CD4-positive, alpha-beta memory T cell (primary cell): Measurements from ENCODE around the gene KSR1. TPM values are rescaled to one million over a fixed set of nuclear protein-coding genes. Genes with fewer than 3 reads are reported as not detected.

Experiments used
- CTCF ChIA-PET: fragments of 350-600 bp; sonication (Branson Sonifier 250); formaldehyde crosslinking; loops from one replicate; lab custom pipeline; 2021; ENCODE audit warnings: inconsistent platforms; ENCODE audit not compliant: partially characterized antibody; lab: Charles Lee
- POLR2A ChIA-PET: fragments of 350-600 bp; sonication (Branson Sonifier 250); formaldehyde crosslinking; loops from one replicate; lab custom pipeline; 2021; ENCODE audit not compliant: partially characterized antibody; lab: Charles Lee
- DNase-seq, 5 donors: peaks; one replicate each; pipeline versions ENCODE4 v3.0.0 to v3.0.0-alpha.2; 2020 to 2022; ENCODE audit warnings: mixed read lengths in 1 of 5
- H3K27ac ChIP-seq: one replicate; pipeline ENCODE4 v1.7.0; 2013; ENCODE audit warnings: low read depth, low read length
- H3K27me3 ChIP-seq: 2 replicates; pipeline ENCODE4 v1.7.0; 2013; ENCODE audit warnings: mild to moderate bottlenecking, low read length, moderate library complexity; ENCODE audit not compliant: insufficient read depth
- H3K36me3 ChIP-seq: 2 replicates; pipeline ENCODE4 v1.7.0; 2013; ENCODE audit warnings: mild to moderate bottlenecking, low read length, moderate library complexity; ENCODE audit not compliant: insufficient read depth
- H3K4me1 ChIP-seq: 2 replicates; pipeline ENCODE4 v1.7.0; 2013; ENCODE audit warnings: mild to moderate bottlenecking, low read length, moderate library complexity; ENCODE audit not compliant: insufficient read depth
- H3K4me3 ChIP-seq, 2 donors: one replicate each; pipeline ENCODE4 v1.7.0; 2013; ENCODE audit warnings: low read length in 2 of 2, mild to moderate bottlenecking in 1 of 2
- H3K9me3 ChIP-seq, 2 donors: one replicate each; pipeline ENCODE4 v1.7.0; 2013; ENCODE audit warnings: low read length in 2 of 2, control low read depth in 1 of 2; ENCODE audit not compliant: control insufficient read depth in 1 of 2
- H3K27ac Mint-ChIP-seq, 7 donors: one replicate each; pipeline ENCODE4 v1.8.0; 2020 to 2021; ENCODE audit warnings: mixed read lengths in 7 of 7, mild to moderate bottlenecking in 6 of 7, inconsistent platforms in 3 of 7, moderate library complexity in 3 of 7
- H3K27me3 Mint-ChIP-seq, 2 donors: one replicate each; pipeline ENCODE4 v1.8.0; 2020 to 2021; ENCODE audit warnings: mixed read lengths in 2 of 2
- H3K36me3 Mint-ChIP-seq, 2 donors: one replicate each; pipeline ENCODE4 v1.8.0; 2020 to 2021; ENCODE audit warnings: mixed read lengths in 2 of 2, inconsistent platforms in 1 of 2, mild to moderate bottlenecking in 1 of 2
- H3K4me1 Mint-ChIP-seq, 4 donors: one replicate each; pipeline ENCODE4 v1.8.0; 2020 to 2021; ENCODE audit warnings: mixed read lengths in 4 of 4, mild to moderate bottlenecking in 1 of 4
- H3K4me3 Mint-ChIP-seq, 8 donors: one replicate each; pipeline ENCODE4 v1.8.0; 2020 to 2021; ENCODE audit warnings: mixed read lengths in 8 of 8, mild to moderate bottlenecking in 7 of 8, moderate library complexity in 6 of 8, inconsistent platforms in 3 of 8
- H3K9me3 Mint-ChIP-seq, 8 donors: one replicate each; pipeline ENCODE4 v1.8.0; 2020 to 2021; ENCODE audit warnings: mixed read lengths in 8 of 8, mild to moderate bottlenecking in 5 of 8, inconsistent platforms in 3 of 8, moderate library complexity in 1 of 8
- intact Hi-C: fragments of 100-400 bp; cut with micrococcal nuclease; formaldehyde crosslinking; loops from one replicate; pipeline ENCODE4 v1.15.1; 2023
- polyA plus RNA-seq, 2 donors: library from polyadenylated mRNA; unstranded; fragments of 300-500 nt; fragmentation: Illumina TruSeq; gene quantifications; one replicate each; pipeline ENCODE4 v1.2.3, GENCODE V29; 2021
- total RNA-seq, 2 experiments: library from RNA; stranded (reverse); gene quantifications; one replicate each; pipeline ENCODE4 v1.2.3, GENCODE V29; 2021

Gene KSR1
- total and polyA plus RNA-seq, 4 experiments from 2014 or later, result 0.77 to 40.0 (median 18.7) TPM

DNA sequence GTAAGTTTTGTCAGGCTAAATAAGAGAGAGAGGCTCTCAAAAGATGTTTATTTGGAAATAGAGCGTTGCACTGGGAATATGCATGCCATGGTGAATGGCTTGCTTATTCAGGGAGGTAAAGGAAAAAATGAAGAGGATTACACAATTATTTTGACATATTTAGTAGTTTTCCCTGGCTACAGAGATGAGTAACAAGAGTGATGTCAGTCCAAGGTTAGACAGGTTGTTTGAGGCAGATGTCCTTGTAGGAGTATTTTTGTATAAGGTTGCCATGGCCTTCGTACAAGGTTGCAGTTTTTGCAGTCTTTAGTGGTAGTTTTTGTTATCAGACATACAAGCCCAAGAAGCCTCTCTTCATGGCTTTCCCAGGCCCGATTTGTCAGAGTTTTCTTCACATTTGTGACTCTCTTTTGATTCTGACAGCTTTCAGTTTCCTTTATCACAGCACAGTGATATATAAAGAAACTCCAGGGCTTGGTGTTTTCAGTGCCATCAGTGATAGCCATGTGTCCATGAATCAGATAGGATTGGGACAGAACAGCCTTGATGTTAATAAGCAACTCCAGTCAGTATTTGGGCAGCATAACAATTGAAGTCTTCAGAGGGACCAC, 156.0 kb downstream of the KSR1 start:
- H3K36me3 Mint-ChIP-seq, result peaks cover 38 to 72% of the 10 kb centered on the region in 2 donors

DNA sequence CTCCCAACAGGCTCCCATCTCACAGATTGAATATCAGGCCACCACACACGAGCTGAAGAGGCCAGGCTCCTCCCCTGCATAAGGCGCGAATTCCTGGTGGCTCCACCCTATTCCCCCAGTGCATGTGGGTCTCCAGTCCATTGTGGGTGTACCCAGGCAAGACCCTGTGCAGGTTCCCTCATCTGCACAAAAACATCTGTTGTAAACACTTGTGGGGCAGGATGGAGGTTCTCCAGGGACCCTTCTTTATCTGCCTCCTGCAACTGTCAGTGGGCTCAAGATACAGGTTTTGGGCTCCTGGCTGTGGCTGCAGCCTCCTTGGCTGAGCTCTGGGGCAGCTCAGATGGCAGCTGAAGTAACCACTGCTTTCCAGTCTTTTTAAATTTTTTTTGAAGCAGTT, 157.2 kb downstream of the KSR1 start:
- Histone ChIP-seq H3K9me3 (no peaks in the 10 kb centered on the region), H3K4me1 (peaks cover 14% of the 10 kb centered on the region), H3K4me3 (no peak overlapping the region), H3K27me3 (no peaks in the 10 kb centered on the region), H3K27ac (no peak overlapping the region), H3K36me3 (peaks cover 8% of the 10 kb centered on the region)
- H3K4me3 Mint-ChIP-seq, result no peak overlapping the region
- H3K27me3 Mint-ChIP-seq, result no peaks in the 10 kb centered on the region
- peaks cover 42 to 71% of the 10 kb centered on the region in 2 donors for H3K36me3 Mint-ChIP-seq
- DNase-seq, result no peak
- intact Hi-C loops, result no loop called here
- H3K9me3 Mint-ChIP-seq, result no peaks in the 10 kb centered on the region
- H3K27ac Mint-ChIP-seq, result no peak overlapping the region
- H3K4me1 Mint-ChIP-seq, result peaks cover 15 to 33% (median 16%) of the 10 kb centered on the region in 4 donors
- CTCF ChIA-PET, result interaction anchor here (0.8 to 5.2 kb wide), 3 partner anchors 10 to 41 kb away, joined by 3 to 28 read pairs (median 3); no protein-coding TSS in a partner anchor
- POLR2A ChIA-PET, result no interaction called here

More for the DNA sequence above, 156.0 kb downstream of the KSR1 start:
- Histone ChIP-seq H3K4me3 (no peak overlapping the region), H3K27ac (no peak overlapping the region), H3K9me3 (no peaks in the 10 kb centered on the region), H3K36me3 (no peaks in the 10 kb centered on the region), H3K4me1 (peaks cover 14% of the 10 kb centered on the region), H3K27me3 (no peaks in the 10 kb centered on the region)
- no peaks in the 10 kb centered on the region for H3K9me3 Mint-ChIP-seq
- ChIA-PET POLR2A (no interaction called here), CTCF (interaction anchor here (0.9 to 5.2 kb wide), 4 partner anchors 9 to 45 kb away, joined by 3 to 28 read pairs (median 4); no protein-coding TSS in a partner anchor)
- no peak overlapping the region for H3K4me3 Mint-ChIP-seq
- intact Hi-C loops, result no loop called here
- H3K27me3 Mint-ChIP-seq, result no peaks in the 10 kb centered on the region
- peaks cover 15 to 29% (median 16%) of the 10 kb centered on the region in 4 donors for H3K4me1 Mint-ChIP-seq
- no peak for DNase-seq
- H3K27ac Mint-ChIP-seq, result peak overlapping the region in 3 of 7 donors; percentile 7 to 60 (median 8)

DNA sequence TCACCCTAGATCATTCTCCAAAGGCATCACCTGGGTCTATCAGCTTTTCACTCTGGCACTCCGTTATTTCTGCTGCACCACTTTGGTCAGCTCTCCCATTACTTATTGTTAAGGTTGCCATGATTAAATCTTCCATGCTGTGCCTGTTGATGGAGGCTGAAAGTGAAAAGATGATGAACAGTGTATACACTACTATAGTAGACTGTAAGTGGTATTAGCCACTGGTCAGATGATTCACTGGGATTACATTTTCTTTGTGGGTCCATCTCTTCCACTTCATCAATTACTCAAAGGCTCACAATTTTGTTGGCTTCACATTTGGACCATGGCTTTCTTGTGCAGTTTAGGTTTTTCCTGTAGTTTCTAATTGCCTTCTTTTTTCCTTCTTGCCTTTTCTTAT, 158.9 kb downstream of the KSR1 start:
- no peak overlapping the region for H3K27ac ChIP-seq
- H3K4me3 Mint-ChIP-seq, result no peak overlapping the region
- POLR2A ChIA-PET, result no interaction called here
- no peaks in the 10 kb centered on the region for H3K27me3 Mint-ChIP-seq
- peaks cover 9% of the 10 kb centered on the region for H3K36me3 ChIP-seq
- H3K4me1 Mint-ChIP-seq, result peaks cover 15 to 33% (median 16%) of the 10 kb centered on the region in 4 donors
- no peaks in the 10 kb centered on the region for H3K9me3 Mint-ChIP-seq
- no peak for DNase-seq
- H3K9me3 ChIP-seq, result no peaks in the 10 kb centered on the region
- H3K27me3 ChIP-seq, result no peaks in the 10 kb centered on the region
- intact Hi-C loops, result no loop called here
- H3K4me1 ChIP-seq, result peaks cover 14% of the 10 kb centered on the region
- CTCF ChIA-PET, result interaction anchor here (1.0 to 5.2 kb wide), 5 partner anchors 12 to 378 kb away, joined by 4 to 28 read pairs (median 5); no protein-coding TSS in a partner anchor
- peaks cover 41 to 68% of the 10 kb centered on the region in 2 donors for H3K36me3 Mint-ChIP-seq
- H3K27ac Mint-ChIP-seq, result peak overlapping the region in 2 of 7 donors; percentile 8 to 30
- H3K4me3 ChIP-seq, result no peak overlapping the region

GRCh38 chr17:27616414-27616813, 160.2 kb downstream of the KSR1 start:
- Histone ChIP-seq H3K27me3 (no peaks in the 10 kb centered on the region), H3K27ac (no peak overlapping the region), H3K4me1 (peaks cover 20% of the 10 kb centered on the region), H3K36me3 (peaks cover 9% of the 10 kb centered on the region), H3K9me3 (no peaks in the 10 kb centered on the region), H3K4me3 (no peak overlapping the region)
- no peak for DNase-seq
- POLR2A ChIA-PET, result no interaction called here
- Mint-ChIP-seq H3K36me3 (peaks cover 46 to 66% of the 10 kb centered on the region in 2 donors), H3K27ac (peak overlapping the region; percentile 8 to 89 (median 73)), H3K4me1 (peaks cover 15 to 36% (median 18%) of the 10 kb centered on the region in 4 donors), H3K4me3 (peak overlapping the region in 3 of 8 donors; percentile 14 to 63 (median 15)), H3K9me3 (no peaks in the 10 kb centered on the region), H3K27me3 (no peaks in the 10 kb centered on the region)
- CTCF ChIA-PET, result interaction anchor here (1.4 to 5.2 kb wide), 3 partner anchors 13 to 38 kb away, joined by 4 to 28 read pairs (median 21); no protein-coding TSS in a partner anchor
- intact Hi-C loops, result no loop called here

DNA sequence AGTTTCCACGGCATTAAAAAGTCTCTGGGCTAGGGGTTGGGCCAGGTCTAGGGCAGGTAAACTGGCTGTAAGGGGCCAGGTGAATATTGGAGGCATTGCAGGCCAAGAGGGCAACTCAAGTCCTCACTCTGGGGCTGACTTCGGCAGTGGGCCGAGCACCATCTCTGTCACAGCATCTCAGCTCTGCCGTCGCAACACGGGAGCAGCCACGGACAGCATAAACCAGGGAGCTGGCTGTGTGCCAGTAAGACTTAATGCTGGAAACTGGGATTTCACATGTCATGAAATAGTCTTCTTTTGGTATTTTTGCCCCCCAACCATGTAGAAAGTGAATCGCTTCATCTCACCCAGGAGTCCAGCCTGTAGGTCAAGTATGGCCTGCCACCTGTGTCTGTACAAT, 162.2 kb downstream of the KSR1 start:
- Mint-ChIP-seq H3K4me1 (peaks cover 15 to 34% (median 17%) of the 10 kb centered on the region in 4 donors), H3K9me3 (no peaks in the 10 kb centered on the region), H3K27me3 (no peaks in the 10 kb centered on the region), H3K4me3 (no peak overlapping the region), H3K27ac (no peak overlapping the region), H3K36me3 (peaks cover 48 to 64% of the 10 kb centered on the region in 2 donors)
- intact Hi-C loops, result no loop called here
- H3K4me1 ChIP-seq, result peaks cover 20% of the 10 kb centered on the region
- CTCF ChIA-PET, result interaction anchor here (1.1 to 1.5 kb wide), 4 partner anchors 16 to 36 kb away, joined by 3 to 6 read pairs (median 4); no protein-coding TSS in a partner anchor
- POLR2A ChIA-PET, result no interaction called here
- DNase-seq, result no peak
- no peak overlapping the region for H3K4me3 ChIP-seq
- no peak overlapping the region for H3K27ac ChIP-seq
- H3K9me3 ChIP-seq, result no peaks in the 10 kb centered on the region
- H3K27me3 ChIP-seq, result no peaks in the 10 kb centered on the region
- peaks cover 21% of the 10 kb centered on the region for H3K36me3 ChIP-seq

DNA sequence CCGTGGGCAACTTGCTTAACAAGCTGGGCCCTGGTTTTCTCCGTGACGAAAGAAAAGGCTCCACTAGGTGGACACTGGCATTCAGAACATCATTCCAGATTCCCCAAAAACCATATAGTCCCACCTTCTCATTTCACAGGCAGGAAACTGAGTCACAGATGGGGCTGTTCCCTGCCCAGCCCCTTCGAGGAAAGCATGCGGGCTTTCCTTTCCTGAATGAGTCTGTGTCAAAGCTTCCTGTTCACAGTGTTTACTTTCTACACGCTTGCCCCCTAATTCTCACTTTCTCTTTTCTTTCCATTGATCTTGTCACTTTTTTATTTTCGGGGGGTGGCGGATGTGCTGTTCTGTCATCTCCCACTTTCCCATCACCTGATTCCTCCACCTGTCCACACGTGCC, 164.5 kb downstream of the KSR1 start:
- H3K36me3 Mint-ChIP-seq, result peaks cover 34 to 52% of the 10 kb centered on the region in 2 donors
- CTCF ChIA-PET, result interaction anchor here (1.1 to 2.2 kb wide), 3 partner anchors 10 to 34 kb away, joined by 4 to 5 read pairs (median 4); partner anchors contain the start of gene LGALS9
- intact Hi-C loops, result no loop called here

DNA sequence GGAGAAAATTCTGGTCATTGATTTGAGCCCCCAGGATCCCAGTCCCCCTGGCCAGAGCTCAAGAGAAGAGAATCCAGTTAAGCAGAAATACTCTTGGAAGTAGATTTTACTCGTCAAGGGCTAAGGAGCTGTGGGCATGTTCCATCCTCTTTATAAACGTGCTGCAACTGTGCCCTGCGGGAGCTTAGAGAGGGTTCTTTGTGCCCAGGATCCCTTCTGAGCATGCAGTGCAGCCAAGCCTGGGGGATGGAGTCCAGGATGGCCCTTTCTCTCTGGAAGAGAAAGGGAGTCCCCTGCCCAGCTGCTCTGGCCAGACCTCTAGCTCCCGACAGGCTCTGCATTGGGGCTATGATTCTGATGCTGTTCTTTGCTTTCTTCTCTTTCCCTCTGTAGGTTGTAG, 165.3 kb downstream of the KSR1 start:
- H3K4me1 Mint-ChIP-seq, result peaks cover 3 to 18% (median 7%) of the 10 kb centered on the region in 4 donors
- DNase-seq, result no peak
- no peak overlapping the region for H3K4me3 ChIP-seq
- no peaks in the 10 kb centered on the region for H3K27me3 Mint-ChIP-seq
- ChIA-PET CTCF (interaction anchor here (0.6 to 2.2 kb wide), 7 partner anchors 9 to 265 kb away, joined by 3 to 5 read pairs (median 4); partner anchors contain the start of gene LGALS9), POLR2A (interaction anchor here (0.8 kb wide), 1 partner anchor 9 kb away, joined by 3 read pairs; the partner anchor contains the start of gene LGALS9)
- H3K4me1 ChIP-seq, result peaks cover 12% of the 10 kb centered on the region
- no peak overlapping the region for H3K27ac ChIP-seq
- H3K36me3 ChIP-seq, result peaks cover 21% of the 10 kb centered on the region
- H3K9me3 ChIP-seq, result no peaks in the 10 kb centered on the region
- H3K9me3 Mint-ChIP-seq, result no peaks in the 10 kb centered on the region
- no peaks in the 10 kb centered on the region for H3K27me3 ChIP-seq
- H3K36me3 Mint-ChIP-seq, result peaks cover 27 to 44% of the 10 kb centered on the region in 2 donors
- intact Hi-C loops, result no loop called here
- no peak overlapping the region for H3K4me3 Mint-ChIP-seq
- peak overlapping the region in 1 of 7 donors; percentile 72 for H3K27ac Mint-ChIP-seq

More for the DNA sequence above, 164.5 kb downstream of the KSR1 start:
- Histone ChIP-seq H3K4me3 (no peak overlapping the region), H3K27ac (no peak overlapping the region), H3K36me3 (peaks cover 21% of the 10 kb centered on the region), H3K27me3 (no peaks in the 10 kb centered on the region), H3K4me1 (peaks cover 20% of the 10 kb centered on the region), H3K9me3 (no peaks in the 10 kb centered on the region)
- no peak for DNase-seq
- Mint-ChIP-seq H3K4me1 (peaks cover 10 to 26% (median 15%) of the 10 kb centered on the region in 4 donors), H3K4me3 (no peak overlapping the region), H3K27ac (peak overlapping the region in 1 of 7 donors; percentile 76), H3K27me3 (no peaks in the 10 kb centered on the region), H3K9me3 (no peaks in the 10 kb centered on the region)
- POLR2A ChIA-PET, result interaction anchor here (0.8 kb wide), 1 partner anchor 10 kb away, joined by 3 read pairs; the partner anchor contains the start of gene LGALS9
